SK-N-SH (cell line): ENCODE measurements around the gene ZNF136. TPM values are rescaled to one million over a fixed set of nuclear protein-coding genes. Genes with fewer than 3 reads are reported as not detected.

Experiments used
- CTCF ChIA-PET: fragments of 300-600, 350-600 bp; formaldehyde crosslinking; extraction: SDS; loops from one replicate; lab custom pipeline; 2021; lab: Yijun Ruan, JAX
- POLR2A ChIA-PET: fragments of 350-600 bp; sonication (Branson Sonifier 250); formaldehyde crosslinking; extraction: SDS; loops from one replicate; lab custom pipeline; 2020; ENCODE audit warnings: antibody characterized with exemption, inconsistent platforms; lab: Yijun Ruan, JAX
- DNase-seq: peaks from one replicate; pipeline ENCODE4 v3.0.0; 2012
- H2AFZ ChIP-seq: fragments of 200-600 bp; sonication (generic); 2 replicates; pipeline ENCODE4 v1.8.1; 2016; ENCODE audit warnings: antibody characterized with exemption, mild to moderate bottlenecking, low read depth
- H3F3A ChIP-seq: fragments of 200-600 bp; sonication (generic); replicated peaks from 2 replicates; pipeline ENCODE3; 2016; ENCODE audit warnings: antibody characterized with exemption, mild to moderate bottlenecking; ENCODE audit not compliant: insufficient read depth
- H3K27ac ChIP-seq, 2 experiments: fragments of 200-500 bp in 1 of 2; fragments of 200-600 bp in 1 of 2; sonication (Bioruptor generic) in 1 of 2; sonication (generic), shearing (Covaris generic) in 1 of 2; 2 replicates each; pipeline versions ENCODE4 v1.5.1 to v1.6.1; 2014 to 2016; ENCODE audit warnings: low read depth in 2 of 2, inconsistent platforms in 1 of 2, low read length in 1 of 2, mild to moderate bottlenecking in 1 of 2, mixed read lengths in 1 of 2
- H3K27me3 ChIP-seq: fragments of 200-600 bp; sonication (generic), shearing (Covaris generic); 2 replicates; pipeline ENCODE4 v1.6.1; 2016; ENCODE audit warnings: mixed run types; ENCODE audit not compliant: insufficient read depth
- H3K36me3 ChIP-seq, 2 experiments: fragments of 200-500 bp in 1 of 2; fragments of 200-600 bp in 1 of 2; sonication (Bioruptor generic) in 1 of 2; sonication (generic) in 1 of 2; replicated peaks in 1 of 2; 2 replicates each; pipeline versions ENCODE3 to v1.5.1; 2014 to 2016; ENCODE audit warnings: low read length in 1 of 2, mild to moderate bottlenecking in 1 of 2; ENCODE audit not compliant: insufficient read depth in 2 of 2, control insufficient read depth in 1 of 2
- H3K4me1 ChIP-seq, 2 experiments: fragments of 200-500 bp in 1 of 2; fragments of 200-600 bp in 1 of 2; sonication (Bioruptor generic) in 1 of 2; sonication (generic), shearing (Covaris generic) in 1 of 2; 2 replicates each; pipeline versions ENCODE4 v1.5.1 to v1.6.1; 2014 to 2016; ENCODE audit warnings: low read depth in 1 of 2, low read length in 1 of 2, mixed run types in 1 of 2; ENCODE audit not compliant: insufficient read depth in 2 of 2, control insufficient read depth in 1 of 2
- H3K4me2 ChIP-seq: fragments of 200-600 bp; sonication (generic), shearing (Covaris generic); 2 replicates; pipeline ENCODE4 v1.6.1; 2017; ENCODE audit warnings: mixed run types
- H3K4me3 ChIP-seq, 2 experiments: fragments of 200-500 bp in 1 of 2; fragments of 200-600 bp in 1 of 2; sonication (Bioruptor generic) in 1 of 2; sonication (generic), shearing (Covaris generic) in 1 of 2; 2 replicates each; pipeline versions ENCODE4 v1.5.1 to v1.8.1; 2014 to 2016; ENCODE audit warnings: low read depth in 2 of 2, inconsistent platforms in 1 of 2, low read length in 1 of 2, mild to moderate bottlenecking in 1 of 2, mixed read lengths in 1 of 2, moderate library complexity in 1 of 2
- H3K79me2 ChIP-seq: fragments of 200-600 bp; sonication (generic); 2 replicates; pipeline ENCODE4 v1.8.1; 2017; ENCODE audit warnings: mild to moderate bottlenecking; ENCODE audit not compliant: insufficient read depth
- H3K9ac ChIP-seq: fragments of 200-600 bp; sonication (generic); 2 replicates; pipeline ENCODE4 v1.6.1; 2017; ENCODE audit warnings: mixed run types
- H3K9me2 ChIP-seq: fragments of 200-600 bp; sonication (generic); 2 replicates; pipeline ENCODE4 v1.6.1; 2017; ENCODE audit warnings: mixed run types
- H3K9me3 ChIP-seq: fragments of 200-600 bp; sonication (generic); 2 replicates; pipeline ENCODE4 v1.6.1; 2017; ENCODE audit warnings: mixed run types, mild to moderate bottlenecking, moderate library complexity
- H4K20me1 ChIP-seq: fragments of 200-600 bp; sonication (generic); 2 replicates; pipeline ENCODE4 v1.6.1; 2017; ENCODE audit warnings: mild to moderate bottlenecking, mixed run types; ENCODE audit not compliant: insufficient read depth
- FOXJ3 ChIP-seq: sonication (generic); formaldehyde crosslinking; IDR thresholded peaks from 2 replicates; pipeline ENCODE4 v1.5.1; 2020; ENCODE audit warnings: mild to moderate bottlenecking, missing genetic modification reagents
- FOXM1 ChIP-seq: IDR thresholded peaks from 2 replicates; pipeline ENCODE4 v1.4.0; 2012; ENCODE audit warnings: low read depth, mild to moderate bottlenecking
- GABPA ChIP-seq: IDR thresholded peaks from 2 replicates; pipeline ENCODE4 v1.4.0; 2012; ENCODE audit warnings: low read depth, mild to moderate bottlenecking
- GATA2 ChIP-seq: sonication (generic); formaldehyde crosslinking; IDR thresholded peaks from 2 replicates; pipeline ENCODE4 v1.5.0; 2020; ENCODE audit warnings: mild to moderate bottlenecking, missing genetic modification reagents
- JUND ChIP-seq: IDR thresholded peaks from 2 replicates; pipeline ENCODE4 v1.4.0; 2012
- MEF2A ChIP-seq: IDR thresholded peaks from 2 replicates; pipeline ENCODE4 v1.4.0; 2012; ENCODE audit warnings: low read depth, borderline replicate concordance
- NFIC ChIP-seq: IDR thresholded peaks from 2 replicates; pipeline ENCODE4 v1.4.0; 2012; ENCODE audit warnings: borderline replicate concordance
- NRF1 ChIP-seq: IDR thresholded peaks from 2 replicates; pipeline ENCODE4 v1.6.1; 2012; ENCODE audit warnings: low read depth, mild to moderate bottlenecking, low read length
- PBX3 ChIP-seq: IDR thresholded peaks from 2 replicates; pipeline ENCODE4; 2012
- POLR2AphosphoS5 ChIP-seq: IDR thresholded peaks from 2 replicates; pipeline ENCODE4 v1.6.1; 2012; ENCODE audit warnings: low read depth, low read length
- RXRA ChIP-seq: IDR thresholded peaks from 2 replicates; pipeline ENCODE4 v1.4.0; 2012; ENCODE audit warnings: low read depth, mild to moderate bottlenecking, borderline replicate concordance
- SIN3A ChIP-seq: IDR thresholded peaks from 2 replicates; pipeline ENCODE4 v1.6.1; 2012; ENCODE audit warnings: low read depth, mild to moderate bottlenecking, low read length, moderate library complexity, borderline replicate concordance
- SMC3 ChIP-seq: IDR thresholded peaks from 2 replicates; pipeline ENCODE4 v1.6.1; 2012; ENCODE audit warnings: low read depth, low read length, improper control_type of control experiment
- TCF12 ChIP-seq: IDR thresholded peaks from 2 replicates; pipeline ENCODE4 v1.4.0; 2012
- TEAD4 ChIP-seq: IDR thresholded peaks from 2 replicates; pipeline ENCODE4 v1.4.0; 2012; ENCODE audit warnings: mild to moderate bottlenecking, borderline replicate concordance; ENCODE audit not compliant: insufficient read depth
- YY1 ChIP-seq: IDR thresholded peaks from 2 replicates; pipeline ENCODE4 v1.4.0; 2012; ENCODE audit warnings: low read depth, mild to moderate bottlenecking
- ZBTB33 ChIP-seq: IDR thresholded peaks from 2 replicates; pipeline ENCODE4 v1.4.0; 2012; ENCODE audit warnings: low read depth, borderline replicate concordance
- WGBS: methylation state at CpG from one replicate; pipeline ENCODE4 v1.1.6; 2017; ENCODE audit warnings: low lambda C conversion rate; 5-methylcytosine and 5-hydroxymethylcytosine counted together
- polyA plus RNA-seq, 3 experiments: library from polyadenylated mRNA; depleted of rRNA; stranded (reverse); fragments of >200 nt; gene quantifications; 2 replicates each; pipeline ENCODE4 v1.2.3, GENCODE V29; 2012

Gene ZNF136
- polyA plus RNA-seq, 1 of the 3 experiments (the other 2 are of a cell fraction) = 1.7 TPM

- no peaks in the 10 kb centered on the region for H3K36me3 ChIP-seq
- H3K27ac ChIP-seq = no peak overlapping the region
- no peaks in the 10 kb centered on the region for H3K79me2 ChIP-seq
- ChIA-PET CTCF (no interaction called here), POLR2A (no interaction called here)
- H3K4me1 ChIP-seq = no peaks in the 10 kb centered on the region
- WGBS = 61% methylated on average over 2 of the region's 2 CpGs
- 0 out of 2 replicates have a peak, but pooled peaks cover 13% of the 10 kb centered on the region for H3K9me3 ChIP-seq
- no peak for DNase-seq
- no peaks in the 10 kb centered on the region for H3F3A ChIP-seq
- TF ChIP-seq GABPA (no peak), NRF1 (no peak), FOXJ3 (CRISPR knock-in tag) (no peak), RXRA (no peak), GATA2 (CRISPR knock-in tag) (no peak), PBX3 (no peak), TCF12 (no peak), SIN3A (no peak), ZBTB33 (no peak), FOXM1 (no peak), TEAD4 (no peak)
- H3K27me3 ChIP-seq = no peaks in the 10 kb centered on the region
- no peaks in the 10 kb centered on the region for H4K20me1 ChIP-seq
- H2AFZ ChIP-seq = no peak overlapping the region
- no peak overlapping the region for H3K4me2 ChIP-seq
- H3K9ac ChIP-seq = no peak overlapping the region
- H3K9me2 ChIP-seq = no peaks in the 10 kb centered on the region
- no peak overlapping the region for H3K4me3 ChIP-seq
Observed at GRCh38 chr19:12208221-12208620, 45.3 kb downstream of the ZNF136 start.

GRCh38 chr19:12217332-12217731, 54.4 kb downstream of the ZNF136 start:
- H3K9me2 ChIP-seq = no peaks in the 10 kb centered on the region
- no peak overlapping the region for H3K4me3 ChIP-seq
- H3K4me1 ChIP-seq = no peaks in the 10 kb centered on the region
- no peaks in the 10 kb centered on the region for H3K27me3 ChIP-seq
- no peak overlapping the region for H3K27ac ChIP-seq
- no peak overlapping the region for H3K9ac ChIP-seq
- H3K9me3 ChIP-seq = peaks cover 3% of the 10 kb centered on the region; the same call in 1 of the 2 replicates
- CTCF ChIA-PET = no interaction called here
- no peaks in the 10 kb centered on the region for H4K20me1 ChIP-seq
- H3K4me2 ChIP-seq = no peak overlapping the region
- H3K79me2 ChIP-seq = no peaks in the 10 kb centered on the region
- H2AFZ ChIP-seq = no peak overlapping the region
- no peaks in the 10 kb centered on the region for H3K36me3 ChIP-seq
- H3F3A ChIP-seq = no peaks in the 10 kb centered on the region
- POLR2A ChIA-PET = no interaction called here
- DNase-seq = no peak
- TF ChIP-seq RXRA = no peak
- TF ChIP-seq TCF12 = no peak
- no peak for TF ChIP-seq GABPA
- TF ChIP-seq POLR2AphosphoS5 = no peak
- TF ChIP-seq JUND = no peak
- no peak for TF ChIP-seq MEF2A
- TF ChIP-seq SIN3A = no peak
- TF ChIP-seq YY1 = no peak
- TF ChIP-seq SMC3 = no peak
- no peak for TF ChIP-seq FOXM1
- TF ChIP-seq NRF1 = no peak
- TF ChIP-seq TEAD4 = no peak
- TF ChIP-seq NFIC = no peak
